A549 (cell line): ENCODE results near the gene NRN1L. TPM values are rescaled to one million over a fixed set of nuclear protein-coding genes. Genes with fewer than 3 reads are reported as not detected.
"Not testable (repeated sequence)": the region's sequence is repeated elsewhere in the genome, so short reads cannot be mapped to it uniquely, and the experiment has no call there.

Experiments used
- ATAC-seq, 2 experiments: fragments of 200-7000 bp in 1 of 2; fragments of >200 bp in 1 of 2; cut with Nextera tagmentation in 1 of 2; cut with Tn5 transposase in 1 of 2; 3 replicates each; pipeline versions ENCODE4 v1.8.0 to v1.9.1; 2018 to 2020; ENCODE audit warnings: mild to moderate bottlenecking in 1 of 2, moderate library complexity in 1 of 2
- CTCF ChIA-PET: fragments of 300-600 bp; sonication (Branson Sonifier 250); formaldehyde crosslinking; extraction: SDS; loops from one replicate; lab custom pipeline; 2021; ENCODE audit warnings: antibody characterized with exemption, inconsistent platforms; lab: Yijun Ruan, JAX
- POLR2A ChIA-PET: fragments of 350-600 bp; formaldehyde crosslinking; extraction: SDS; loops from one replicate; lab custom pipeline; 2021; ENCODE audit warnings: antibody characterized with exemption, inconsistent platforms; lab: Yijun Ruan, JAX
- DNase-seq, 2 experiments: peaks; one replicate each; pipeline versions ENCODE4 v3.0.0 to v3.0.0-alpha.2; 2011 to 2016; ENCODE audit warnings: low read depth in 1 of 2, low spot score in 1 of 2
- FAIRE-seq: peaks from 2 replicates; lab custom pipeline; 2011; peaks lifted over from hg19 to GRCh38; lab: Jason Lieb, UNC
- H3K27ac ChIP-seq, 2 experiments: fragments of >200 bp; sonication (Bioruptor Twin); formaldehyde crosslinking; 3 replicates each; pipeline ENCODE4 v1.5.1; 2016 to 2017
- H3K4me1 ChIP-seq: fragments of >200 bp; sonication (Bioruptor Twin); formaldehyde crosslinking; 3 replicates; pipeline ENCODE4 v1.6.1; 2016
- H3K4me2 ChIP-seq: fragments of >200 bp; sonication (Bioruptor Twin); formaldehyde crosslinking; 3 replicates; pipeline ENCODE4 v1.6.1; 2016
- H3K4me3 ChIP-seq: fragments of >200 bp; sonication (Bioruptor Twin); formaldehyde crosslinking; 3 replicates; pipeline ENCODE4 v1.5.1; 2016
- H3K9me3 ChIP-seq: fragments of >200 bp; sonication (Bioruptor Twin); formaldehyde crosslinking; 3 replicates; pipeline ENCODE4 v1.6.1; 2016
- BHLHE40 ChIP-seq: IDR thresholded peaks from 2 replicates; pipeline ENCODE4 v1.6.1; 2012; ENCODE audit warnings: low read depth, low read length, inconsistent platforms
- CBX8 ChIP-seq: fragments of 200-600 bp; sonication (generic); IDR thresholded peaks from 2 replicates; pipeline ENCODE4 v1.6.1; 2016
- EHMT2 ChIP-seq: fragments of 200-600 bp; sonication (generic); IDR thresholded peaks from 2 replicates; pipeline ENCODE4 v1.6.1; 2016; ENCODE audit warnings: antibody characterized with exemption, low read depth, mild to moderate bottlenecking, moderate library complexity
- ESRRA ChIP-seq: fragments of 150-350 bp; IDR thresholded peaks from 2 replicates; pipeline ENCODE4 v1.6.1; 2014; ENCODE audit warnings: mild to moderate bottlenecking, low read length, borderline replicate concordance
- GATA3 ChIP-seq: IDR thresholded peaks from 2 replicates; pipeline ENCODE4 v1.6.1; 2012; ENCODE audit warnings: borderline replicate concordance
- HOXB5 ChIP-seq: fragments of 250-450 bp; sonication (Bioruptor Pico); IDR thresholded peaks from 2 replicates; pipeline ENCODE4 v1.5.0; 2020; ENCODE audit warnings: mild to moderate bottlenecking, moderate library complexity
- MAZ ChIP-seq: fragments of 150-350 bp; IDR thresholded peaks from 2 replicates; pipeline ENCODE4 v1.6.1; 2014; ENCODE audit warnings: antibody characterized with exemption, low read depth, low read length, borderline replicate concordance
- NFE2L2 ChIP-seq: fragments of 150-350 bp; conservative IDR thresholded peaks from 2 replicates; pipeline ENCODE4 v1.6.1; 2014; ENCODE audit warnings: low read length
- PBX3 ChIP-seq: IDR thresholded peaks from 2 replicates; pipeline ENCODE4 v1.6.1; 2012
- POLR2AphosphoS2 ChIP-seq: conservative IDR thresholded peaks from 2 replicates; pipeline ENCODE4 v1.6.1; 2012; ENCODE audit warnings: low read length, improper control_type of control experiment, inconsistent platforms
- RARB ChIP-seq: fragments of 250-450 bp; sonication (Bioruptor Pico); IDR thresholded peaks from 2 replicates; pipeline ENCODE4 v1.8.0; 2021; ENCODE audit warnings: mild to moderate bottlenecking, moderate library complexity
- REST ChIP-seq: fragments of 200-600 bp; sonication (generic); IDR thresholded peaks from 2 replicates; pipeline ENCODE4 v1.6.1; 2016; ENCODE audit warnings: antibody characterized with exemption, mild to moderate bottlenecking, moderate library complexity
- RFX5 ChIP-seq: fragments of 450-650 bp; IDR thresholded peaks from 2 replicates; pipeline ENCODE4 v1.7.1; 2014; ENCODE audit warnings: antibody characterized with exemption, mild to moderate bottlenecking, moderate library complexity
- WGBS: methylation state at CpG from one replicate; pipeline ENCODE4 v1.1.6; 2017; ENCODE audit errors: missing lambda C conversion rate; 5-methylcytosine and 5-hydroxymethylcytosine counted together
- polyA minus RNA-seq: library from RNA; depleted of rRNA, polyadenylated mRNA; stranded (reverse); fragments of >200 nt; gene quantifications from 2 replicates; pipeline ENCODE4 v1.2.3, GENCODE V29; 2011; rRNA and poly(A)+ RNA removed
- polyA plus RNA-seq, 4 experiments: library from polyadenylated mRNA; depleted of rRNA in 3 of 4; stranded (reverse); fragments of >200 nt; fragmentation: RNase III in 1 of 4; extraction: RNeasy Plus Mini Kit Qiagen cat#74134 plus additional on column Dnase treatment in 1 of 4; gene quantifications; 2 replicates in 3 of 4; 3 replicates in 1 of 4; pipeline ENCODE4 v1.2.3, GENCODE V29; 2011 to 2017

The NRN1L gene
- polyA plus RNA-seq (2011; rRNA removed) (0.22 and 0.34 TPM in 2 replicates), polyA plus RNA-seq (2017; fragmentation: RNase III; extraction: RNeasy Plus Mini Kit Qiagen cat#74134 plus additional on column Dnase treatment) (not detected in 3 replicates), polyA minus RNA-seq (0.33 TPM in 1 of 2 replicates, not detected in the other)
- polyA plus RNA-seq (2012; cell fraction: cytosol; rRNA removed): 0.24 and 0.34 TPM in 2 replicates
- 4.4 and 4.6 TPM in 2 replicates for polyA plus RNA-seq (2012; cell fraction: nucleus; rRNA removed)

GRCh38 chr16:67884684-67885083 lies at the start of gene NRN1L:
Gene NRN1L, plus strand, starts transcription at chr16:67884885. Its CDS starts 19 bp downstream, at chr16:67884904.
- POLR2A ChIA-PET: interaction anchor here (1.8 kb wide), 1 partner anchor 9 kb away, joined by 8 read pairs; the partner anchor contains the start of gene PSKH1
- peak within 1 kb of the TSS in 1 of 2 experiments; percentile 58; a peak in 4 of 6 replicates for H3K27ac ChIP-seq
- DNase-seq: no peak

GRCh38 chr16:67837190-67837589 lies 47.5 kb upstream of the NRN1L start:
- H3K27ac ChIP-seq, DNase-seq, FAIRE-seq, H3K4me3 ChIP-seq, H3K4me2 ChIP-seq, H3K4me1 ChIP-seq, POLR2A ChIA-PET, ATAC-seq, H3K9me3 ChIP-seq: not testable (repeated sequence)
- CTCF ChIA-PET: interaction anchor here (0.6 to 15.0 kb wide), 2 partner anchors 20 to 105 kb away, joined by 3 to 187 read pairs; no protein-coding TSS in a partner anchor
- 77% methylated on average over 10 of the region's 10 CpGs for WGBS

More at GRCh38 chr16:67884684-67885083, at the start of gene NRN1L:
- no peak for FAIRE-seq
- no peak for TF ChIP-seq HOXB5 (CRISPR knock-in tag)
- Histone ChIP-seq H3K9me3 (no peaks in the 10 kb centered on the region), H3K4me1 (peaks cover 9% of the 10 kb centered on the region; the same call in 1 of the 3 replicates), H3K4me2 (no peak within 1 kb of the TSS), H3K4me3 (no peak within 1 kb of the TSS)
- CTCF ChIA-PET: interaction anchor here (0.8 to 17.4 kb wide), 21 partner anchors 8 to 212 kb away, joined by 3 to 370 read pairs (median 11); partner anchors contain the start of genes CTRL, EDC4, PSKH1 and PSMB10
- peak in 1 of 2 experiments; percentile 48; a peak in 3 of 6 replicates for ATAC-seq
- 86% methylated on average over 17 of the region's 22 CpGs for WGBS

- CTCF ChIA-PET: interaction anchor here (0.5 to 15.0 kb wide), 2 partner anchors 21 to 996 kb away, joined by 3 to 187 read pairs; no protein-coding TSS in a partner anchor
- FAIRE-seq: no peak
- 80% methylated on average over 2 of the region's 2 CpGs for WGBS
- no peak for DNase-seq
- Histone ChIP-seq H3K4me2 (no peak overlapping the region), H3K9me3 (no peaks in the 10 kb centered on the region), H3K4me3 (no peak overlapping the region), H3K4me1 (peaks cover 3% of the 10 kb centered on the region; the same call in 1 of the 3 replicates), H3K27ac (no peak overlapping the region)
- ATAC-seq: no peak
- POLR2A ChIA-PET: no interaction called here
- TF ChIP-seq POLR2AphosphoS2 (no peak), EHMT2 (no peak), RFX5 (no peak), MAZ (no peak), GATA3 (no peak), BHLHE40 (no peak), CBX8 (no peak), REST (no peak), RARB (CRISPR knock-in tag) (no peak), ESRRA (no peak), PBX3 (no peak), NFE2L2 (no peak)
Observed at GRCh38 chr16:67837811-67838210, 46.9 kb upstream of the NRN1L start.
